Esophagus muscularis mucosa (tissue), 4 donors: ENCODE measurements around the gene NPBWR2. TPM values are rescaled to one million over a fixed set of nuclear protein-coding genes. Genes with fewer than 3 reads are reported as not detected.

Experiments used
- DNase-seq: peaks from one replicate; pipeline ENCODE4 v3.0.0-alpha.2; 2017; ENCODE audit errors: extremely low spot score
- H3K27ac ChIP-seq, 4 donors: fragments of 200-600 bp; sonication (generic); replicated peaks in 1 of 4; 1 replicate in 3 of 4; 2 replicates in 1 of 4; pipeline ENCODE4 v1.5.1; 2016 to 2019; ENCODE audit warnings: mild to moderate bottlenecking in 1 of 4
- H3K27me3 ChIP-seq, 4 donors: fragments of 200-600 bp; sonication (generic); one replicate each; pipeline versions ENCODE4 v1.5.1 to v1.6.0; 2016 to 2019
- H3K36me3 ChIP-seq, 4 donors: fragments of 200-600 bp; sonication (generic); one replicate each; pipeline ENCODE4 v1.5.1; 2016 to 2019
- H3K4me1 ChIP-seq, 4 donors: fragments of 200-600 bp; sonication (generic); one replicate each; pipeline ENCODE4 v1.5.1; 2016 to 2019
- H3K4me3 ChIP-seq, 4 donors: fragments of 200-600 bp; sonication (generic); 1 replicate in 2 of 4; 2 replicates in 2 of 4; pipeline ENCODE4 v1.5.1; 2016 to 2019; ENCODE audit warnings: mild to moderate bottlenecking in 4 of 4, moderate library complexity in 1 of 4
- H3K9me3 ChIP-seq, 4 donors: fragments of 200-600 bp; sonication (generic); 1 replicate in 3 of 4; 2 replicates in 1 of 4; pipeline ENCODE4 v1.5.1; 2016 to 2019
- EP300 ChIP-seq: sonication (generic); formaldehyde crosslinking; IDR thresholded peaks from one replicate; pipeline ENCODE4 v1.6.1; 2017; ENCODE audit warnings: antibody characterized with exemption
- POLR2A ChIP-seq: fragments of 450-650 bp; IDR thresholded peaks from one replicate; pipeline ENCODE4 v1.6.1; 2017; ENCODE audit warnings: antibody characterized with exemption, moderate library complexity, mild to moderate bottlenecking, low read depth
- POLR2AphosphoS5 ChIP-seq, 2 donors: sonication (generic); formaldehyde crosslinking; IDR thresholded peaks; one replicate each; pipeline ENCODE4 v1.6.1; 2017; ENCODE audit warnings: antibody characterized with exemption in 2 of 2
- WGBS: methylation state at CpG from one replicate; pipeline ENCODE4 v1.1.5; 2018; 5-methylcytosine and 5-hydroxymethylcytosine counted together
- intact Hi-C: fragments of 100-400 bp; cut with DNase I; formaldehyde crosslinking; loops from one replicate; pipeline ENCODE4 v1.15.1; 2023
- total RNA-seq, 4 donors: library from RNA; depleted of rRNA; stranded (reverse); fragments of >200 nt; gene quantifications; one replicate each; pipeline versions ENCODE4 v1.1.0 to v1.2.1, GENCODE V29; 2016
- TF ChIP-seq, protein P1 (sequence below), 3 experiments: fragments of 200-600 bp in 2 of 3; fragments of 450-650 bp in 1 of 3; sonication (generic) in 2 of 3; IDR thresholded peaks; one replicate each; pipeline ENCODE4 v1.5.1; 2017 to 2019; ENCODE audit warnings: antibody characterized with exemption in 3 of 3, mild to moderate bottlenecking in 2 of 3, moderate library complexity in 1 of 3

Gene NPBWR2
- total RNA-seq, 4 donors from 2014 or later, result not detected

DNA sequence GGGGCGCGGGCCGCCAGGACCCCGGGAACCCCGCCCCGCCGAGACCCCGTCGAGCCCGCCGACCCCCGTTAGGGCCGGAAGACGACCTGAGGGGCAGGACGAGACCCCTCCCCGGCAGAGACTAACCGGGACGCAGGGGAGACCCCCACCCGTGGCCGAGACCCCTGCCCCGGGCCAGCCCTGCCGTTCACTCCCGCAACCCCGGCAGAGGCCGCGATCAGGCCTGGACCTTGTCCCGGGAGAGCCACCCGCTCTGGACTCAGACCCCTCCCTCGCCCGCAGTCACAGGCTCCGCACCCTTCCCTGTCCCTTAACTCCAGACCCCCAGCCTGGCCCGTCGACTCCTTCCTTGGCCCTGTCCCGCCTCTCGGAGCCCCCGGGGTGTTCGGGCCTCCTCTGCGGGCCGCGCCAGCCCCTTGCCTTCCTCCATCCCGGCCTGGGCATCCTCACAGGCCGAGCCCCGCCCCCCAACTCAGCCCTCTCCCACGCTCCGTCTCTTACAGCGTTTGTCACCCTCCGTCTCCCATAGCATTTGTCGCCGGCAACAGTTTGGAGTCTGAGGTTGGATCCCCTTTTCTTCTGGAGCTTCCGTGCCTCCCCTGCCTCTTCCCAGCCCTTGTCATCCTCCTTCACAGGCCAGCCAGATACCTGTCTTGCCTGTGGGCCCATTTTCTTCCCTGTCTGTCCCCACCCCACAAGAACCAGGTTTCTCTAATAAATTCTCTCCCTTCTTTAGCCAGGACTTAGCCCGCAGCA lies 43.8 kb downstream of the NPBWR2 start:
- TF ChIP-seq, protein P1, sequence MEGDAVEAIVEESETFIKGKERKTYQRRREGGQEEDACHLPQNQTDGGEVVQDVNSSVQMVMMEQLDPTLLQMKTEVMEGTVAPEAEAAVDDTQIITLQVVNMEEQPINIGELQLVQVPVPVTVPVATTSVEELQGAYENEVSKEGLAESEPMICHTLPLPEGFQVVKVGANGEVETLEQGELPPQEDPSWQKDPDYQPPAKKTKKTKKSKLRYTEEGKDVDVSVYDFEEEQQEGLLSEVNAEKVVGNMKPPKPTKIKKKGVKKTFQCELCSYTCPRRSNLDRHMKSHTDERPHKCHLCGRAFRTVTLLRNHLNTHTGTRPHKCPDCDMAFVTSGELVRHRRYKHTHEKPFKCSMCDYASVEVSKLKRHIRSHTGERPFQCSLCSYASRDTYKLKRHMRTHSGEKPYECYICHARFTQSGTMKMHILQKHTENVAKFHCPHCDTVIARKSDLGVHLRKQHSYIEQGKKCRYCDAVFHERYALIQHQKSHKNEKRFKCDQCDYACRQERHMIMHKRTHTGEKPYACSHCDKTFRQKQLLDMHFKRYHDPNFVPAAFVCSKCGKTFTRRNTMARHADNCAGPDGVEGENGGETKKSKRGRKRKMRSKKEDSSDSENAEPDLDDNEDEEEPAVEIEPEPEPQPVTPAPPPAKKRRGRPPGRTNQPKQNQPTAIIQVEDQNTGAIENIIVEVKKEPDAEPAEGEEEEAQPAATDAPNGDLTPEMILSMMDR (IDR thresholded peaks at IDR 0.05), result no peak
- TF ChIP-seq EP300 (no peak), POLR2A (no peak), POLR2AphosphoS5 (IDR thresholded peaks at IDR 0.05) (no peak)
- no peaks in the 10 kb centered on the region for H3K27me3 ChIP-seq
- 2% methylated on average over 36 of the region's 51 CpGs for WGBS
- peak overlapping the region; percentile 78 to 93 (median 82) for H3K4me3 ChIP-seq
- DNase-seq, result no peak
- H3K27ac ChIP-seq, result peak overlapping the region; percentile 84 to 87 (median 86)
- peaks cover 22 to 38% (median 33%) of the 10 kb centered on the region in 4 donors for H3K4me1 ChIP-seq
- no peaks in the 10 kb centered on the region for H3K9me3 ChIP-seq
- intact Hi-C loops, result no loop called here
- H3K36me3 ChIP-seq, result peaks cover 0 to 4% (median 0%) of the 10 kb centered on the region in 4 donors

DNA sequence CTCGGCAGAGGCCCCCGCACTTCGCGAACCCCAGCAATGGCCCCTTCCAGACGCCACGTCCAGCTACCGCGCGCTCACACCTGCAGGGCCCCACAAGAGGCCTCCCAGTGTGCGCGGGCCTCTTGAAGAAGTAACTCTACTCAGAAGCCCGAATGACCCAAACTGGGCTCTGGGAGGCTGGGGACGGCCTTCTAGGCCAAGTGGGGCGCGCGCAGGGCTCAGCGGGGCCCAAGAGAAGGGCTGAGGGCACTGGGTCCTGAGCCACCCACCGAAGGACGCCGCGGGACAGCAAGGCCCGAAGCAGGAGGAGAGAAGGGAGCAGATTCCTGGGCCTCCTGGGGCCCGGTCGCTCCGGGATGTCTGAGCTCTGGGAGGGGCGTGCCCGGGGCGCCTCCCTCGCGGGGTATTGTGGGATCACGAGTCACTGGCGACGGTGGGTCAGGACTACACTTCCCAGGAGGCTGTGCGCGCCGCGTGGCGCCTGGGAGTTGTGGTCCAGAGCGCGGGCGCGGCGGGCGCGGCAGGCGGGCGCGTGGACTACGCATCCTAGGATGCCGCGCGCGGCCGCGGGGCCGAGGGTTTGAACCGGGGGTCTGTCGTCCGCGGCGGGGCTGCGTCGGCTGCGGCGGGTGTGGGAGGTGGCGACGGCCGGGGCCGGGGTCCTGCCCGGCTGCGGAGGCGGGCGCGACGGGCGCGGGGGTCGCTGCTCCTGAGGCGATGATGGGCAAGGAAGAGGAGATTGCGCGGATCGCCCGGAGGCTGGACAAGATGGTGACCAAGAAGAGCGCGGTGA lies 44.6 kb downstream of the NPBWR2 start, which contains the start of gene TCEA2:
Gene TCEA2, plus strand, starts transcription at position 603 of the 793 bp plus-strand sequence. Its CDS starts 115 bp downstream, at position 718.
- Histone ChIP-seq H3K4me1 (peaks cover 22 to 43% (median 35%) of the 10 kb centered on the region in 4 donors), H3K36me3 (no peaks in the 10 kb centered on the region), H3K27ac (peak within 1 kb of the TSS; percentile 84 to 87 (median 86)), H3K4me3 (peak within 1 kb of the TSS; percentile 78 to 93 (median 82)), H3K27me3 (peaks cover 0 to 5% (median 0%) of the 10 kb centered on the region in 4 donors), H3K9me3 (no peaks in the 10 kb centered on the region)
- intact Hi-C loops, result no loop called here
- TF ChIP-seq EP300 (no peak), POLR2AphosphoS5 (IDR thresholded peaks at IDR 0.05) (peak; percentile 89 to 93), POLR2A (peak; percentile 39)
- TF ChIP-seq, protein P1 (IDR thresholded peaks at IDR 0.05), result peak in 1 of 3 experiments; percentile 14
- 24% methylated on average over 16 of the region's 85 CpGs for WGBS
- DNase-seq, result peak; percentile 99

DNA sequence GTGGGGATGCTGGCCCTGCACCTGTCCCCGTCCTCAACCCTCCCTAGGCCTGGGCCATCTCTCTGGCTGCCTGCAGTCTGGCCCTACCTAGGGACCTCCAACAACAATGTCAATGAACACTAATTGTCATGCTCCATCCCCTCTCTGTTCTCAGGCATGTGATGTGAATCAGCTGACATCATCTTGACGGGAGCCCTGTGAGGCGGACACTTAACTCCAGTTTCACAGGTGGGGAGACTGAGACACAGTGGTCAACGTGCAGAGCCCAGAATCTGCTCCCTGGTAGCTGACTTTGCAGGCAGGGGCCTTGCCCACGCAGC lies 45.1 kb downstream of the NPBWR2 start:
- H3K36me3 ChIP-seq, result no peaks in the 10 kb centered on the region
- peak overlapping the region; percentile 78 to 93 (median 82) for H3K4me3 ChIP-seq
- no peak for DNase-seq
- intact Hi-C loops, result no loop called here
- H3K27me3 ChIP-seq, result peaks cover 0 to 10% (median 0%) of the 10 kb centered on the region in 4 donors
- no peaks in the 10 kb centered on the region for H3K9me3 ChIP-seq
- TF ChIP-seq, protein P1 (IDR thresholded peaks at IDR 0.05), result no peak
- TF ChIP-seq POLR2AphosphoS5 (IDR thresholded peaks at IDR 0.05), result no peak
- TF ChIP-seq POLR2A, result no peak
- no peak for TF ChIP-seq EP300
- H3K4me1 ChIP-seq, result peaks cover 26 to 48% (median 41%) of the 10 kb centered on the region in 4 donors
- peak overlapping the region; percentile 84 to 87 (median 86) for H3K27ac ChIP-seq
- 100% methylated on average over 1 of the region's 5 CpGs for WGBS

DNA sequence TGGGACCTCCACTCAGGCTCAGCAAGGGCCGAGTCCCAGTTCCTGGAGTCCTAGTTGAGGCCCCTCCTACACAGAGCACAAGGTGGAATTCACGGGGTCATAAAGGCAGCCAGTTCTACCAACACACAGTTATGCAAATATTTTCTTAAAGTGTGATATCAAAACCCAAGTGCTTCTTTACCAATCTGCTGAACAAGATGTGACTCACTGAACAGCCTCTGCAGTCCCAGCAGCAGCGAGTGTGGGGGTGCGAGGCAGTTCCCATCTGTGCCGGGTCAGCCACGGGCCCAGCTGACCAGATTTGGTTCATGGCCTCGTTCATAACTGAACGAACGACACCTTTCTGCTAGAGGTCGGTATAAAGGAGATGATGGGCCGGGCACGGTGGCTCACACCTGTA lies 48.8 kb downstream of the NPBWR2 start:
- no peak overlapping the region for H3K27ac ChIP-seq
- H3K36me3 ChIP-seq, result no peaks in the 10 kb centered on the region
- H3K9me3 ChIP-seq, result no peaks in the 10 kb centered on the region
- intact Hi-C loops, result no loop called here
- peaks cover 23 to 44% (median 39%) of the 10 kb centered on the region in 4 donors for H3K4me1 ChIP-seq
- TF ChIP-seq, protein P1 (IDR thresholded peaks at IDR 0.05), result no peak
- no peak for TF ChIP-seq POLR2AphosphoS5 (IDR thresholded peaks at IDR 0.05)
- no peak for TF ChIP-seq POLR2A
- TF ChIP-seq EP300, result no peak
- DNase-seq, result no peak
- 87% methylated on average over 11 of the region's 12 CpGs for WGBS
- H3K4me3 ChIP-seq, result no peak overlapping the region
- H3K27me3 ChIP-seq, result peaks cover 0 to 47% (median 2%) of the 10 kb centered on the region in 4 donors
